ENCODE data around the gene CCDC18. TPM values are rescaled to one million over a fixed set of nuclear protein-coding genes. Genes with fewer than 3 reads are reported as not detected.

CCDC18 gene
- total RNA-seq, 4 donors from 2014 or later, result 2.2 to 15.5 (median 3.6) TPM

GRCh38 chr1:93205892-93206566, 25.5 kb downstream of the CCDC18 start:
- Histone ChIP-seq H3K9me3 (no peaks in the 10 kb centered on the region), H3K27ac (no peak overlapping the region), H3K27me3 (no peaks in the 10 kb centered on the region), H3K4me3 (replicated peaks in 1 of 3) (no peak overlapping the region), H3K36me3 (no peaks in the 10 kb centered on the region), H3K4me1 (no peaks in the 10 kb centered on the region)
- no peak for TF ChIP-seq CTCF (IDR thresholded peaks at IDR 0.05)
- no peak for TF ChIP-seq POLR2A (IDR thresholded peaks at IDR 0.05)
- intact Hi-C loops (cut with DNase I), result no loop called here
- DNase-seq, result no peak
- WGBS, 2 donors, result 95% methylated on average over 6 of the region's 6 CpGs

GRCh38 chr1:93206567-93206954, 26.0 kb downstream of the CCDC18 start:
- H3K27ac ChIP-seq, result no peak overlapping the region
- H3K4me3 ChIP-seq (replicated peaks in 1 of 3), result no peak overlapping the region
- no peak for DNase-seq
- H3K9me3 ChIP-seq, result no peaks in the 10 kb centered on the region
- intact Hi-C loops (cut with DNase I), result no loop called here
- H3K27me3 ChIP-seq, result no peaks in the 10 kb centered on the region
- H3K36me3 ChIP-seq, result no peaks in the 10 kb centered on the region
- H3K4me1 ChIP-seq, result no peaks in the 10 kb centered on the region
- no peak for TF ChIP-seq POLR2A (IDR thresholded peaks at IDR 0.05)
- no peak for TF ChIP-seq CTCF (IDR thresholded peaks at IDR 0.05)

- no peak for DNase-seq
- no peaks in the 10 kb centered on the region for H3K9me3 ChIP-seq
- no peak overlapping the region for H3K4me3 ChIP-seq (replicated peaks in 1 of 3)
- no peaks in the 10 kb centered on the region for H3K36me3 ChIP-seq
- H3K4me1 ChIP-seq, result no peaks in the 10 kb centered on the region
- no peak overlapping the region for H3K27ac ChIP-seq
- WGBS, 2 donors, result 93 to 95% methylated on average over 5 of the region's 5 CpGs
- TF ChIP-seq CTCF (IDR thresholded peaks at IDR 0.05) (no peak), POLR2A (IDR thresholded peaks at IDR 0.05) (no peak)
- no peaks in the 10 kb centered on the region for H3K27me3 ChIP-seq
- intact Hi-C loops (cut with DNase I), result no loop called here
Measured at GRCh38 chr1:93207211-93207610, 26.7 kb downstream of the CCDC18 start.

GRCh38 chr1:93215322-93215721, 34.8 kb downstream of the CCDC18 start:
- H3K27ac ChIP-seq, result no peak overlapping the region
- intact Hi-C loops (cut with DNase I), result no loop called here

More at GRCh38 chr1:93215322-93215721, 34.8 kb downstream of the CCDC18 start:
- Histone ChIP-seq H3K4me1 (no peaks in the 10 kb centered on the region), H3K36me3 (no peaks in the 10 kb centered on the region), H3K9me3 (no peaks in the 10 kb centered on the region), H3K4me3 (replicated peaks in 1 of 3) (no peak overlapping the region), H3K27me3 (no peaks in the 10 kb centered on the region)
- TF ChIP-seq POLR2A (IDR thresholded peaks at IDR 0.05) (no peak), CTCF (IDR thresholded peaks at IDR 0.05) (no peak)
- WGBS, 2 donors, result 94 to 95% methylated on average over 2 of the region's 2 CpGs
- no peak for DNase-seq

Data from thyroid gland (tissue), 4 donors.